Ishikawa (cell line): ENCODE measurements around the gene DMC1.

Experiments
- CEBPB ChIP-seq: IDR thresholded peaks from 2 replicates; pipeline ENCODE4 v1.6.1; 2012
- CREB1 ChIP-seq: IDR thresholded peaks from 2 replicates; pipeline ENCODE4 v1.6.1; 2012; ENCODE audit warnings: low read depth
- EGR1 ChIP-seq: IDR thresholded peaks from 2 replicates; pipeline ENCODE4 v1.6.1; 2012
- EP300 ChIP-seq: IDR thresholded peaks from 2 replicates; pipeline ENCODE4 v1.6.1; 2012; ENCODE audit warnings: borderline replicate concordance
- FOXM1 ChIP-seq: IDR thresholded peaks from 2 replicates; pipeline ENCODE4 v1.6.1; 2012; ENCODE audit warnings: low read depth, borderline replicate concordance
- NFIC ChIP-seq: IDR thresholded peaks from 2 replicates; pipeline ENCODE4 v1.6.1; 2012
- RAD21 ChIP-seq: IDR thresholded peaks from 2 replicates; pipeline ENCODE4 v1.6.1; 2012; ENCODE audit warnings: low read depth
- TAF1 ChIP-seq: IDR thresholded peaks from 2 replicates; pipeline ENCODE4 v1.6.1; 2012; ENCODE audit warnings: low read depth, mild to moderate bottlenecking
- TCF12 ChIP-seq: IDR thresholded peaks from 2 replicates; pipeline ENCODE4 v1.6.1; 2012; ENCODE audit warnings: low read depth
- TEAD4 ChIP-seq: IDR thresholded peaks from 2 replicates; pipeline ENCODE4 v1.6.1; 2012
- YY1 ChIP-seq: IDR thresholded peaks from 2 replicates; pipeline ENCODE4 v1.6.1; 2012; ENCODE audit warnings: low read depth
- ZBTB7A ChIP-seq: IDR thresholded peaks from 2 replicates; pipeline ENCODE4 v1.6.1; 2012; ENCODE audit warnings: low read depth
- TF ChIP-seq, protein P1 (sequence below): IDR thresholded peaks from 2 replicates; pipeline ENCODE4 v1.6.1; 2012
- TF ChIP-seq, protein P2 (sequence below): IDR thresholded peaks from 2 replicates; pipeline ENCODE4 v1.6.1; 2012; ENCODE audit warnings: low read depth, mild to moderate bottlenecking
- TF ChIP-seq, protein P3 (sequence below): IDR thresholded peaks from 2 replicates; pipeline ENCODE4 v1.6.1; 2012

Gene DMC1

DNA sequence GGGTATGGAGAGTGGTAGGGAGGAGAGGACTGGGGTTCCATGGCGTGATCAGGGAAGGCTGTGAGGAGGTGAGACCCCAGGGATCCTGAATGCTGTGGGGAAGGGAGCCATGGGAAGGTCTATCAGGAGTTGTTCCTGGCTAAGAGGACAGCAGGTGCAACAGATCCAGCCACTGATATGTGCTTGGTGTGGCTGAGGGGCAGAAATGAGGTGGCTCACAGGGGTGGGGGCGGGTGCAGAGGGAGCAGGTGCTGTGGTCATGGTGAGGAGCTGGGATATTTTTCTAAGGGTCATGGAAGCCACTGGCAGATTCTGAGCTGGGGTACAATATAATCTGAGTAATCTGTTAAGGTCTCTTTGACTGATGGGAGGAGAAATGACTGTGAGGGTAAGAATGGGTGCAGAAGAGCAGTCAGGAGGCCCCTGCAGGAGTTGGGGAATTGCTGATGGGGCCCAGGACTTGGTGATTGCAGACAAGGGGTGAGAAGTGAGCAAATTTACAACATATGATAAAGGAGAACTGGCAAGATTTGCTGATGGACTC, 31.3 kb upstream of the DMC1 start:
- TF ChIP-seq CEBPB, result no peak
- TF ChIP-seq TEAD4, result no peak
- TF ChIP-seq FOXM1, result no peak
- TF ChIP-seq, protein P1, sequence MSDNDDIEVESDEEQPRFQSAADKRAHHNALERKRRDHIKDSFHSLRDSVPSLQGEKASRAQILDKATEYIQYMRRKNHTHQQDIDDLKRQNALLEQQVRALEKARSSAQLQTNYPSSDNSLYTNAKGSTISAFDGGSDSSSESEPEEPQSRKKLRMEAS, result no peak
- no peak for TF ChIP-seq RAD21
- no peak for TF ChIP-seq TAF1
- TF ChIP-seq TCF12, result no peak
- TF ChIP-seq, protein P2, sequence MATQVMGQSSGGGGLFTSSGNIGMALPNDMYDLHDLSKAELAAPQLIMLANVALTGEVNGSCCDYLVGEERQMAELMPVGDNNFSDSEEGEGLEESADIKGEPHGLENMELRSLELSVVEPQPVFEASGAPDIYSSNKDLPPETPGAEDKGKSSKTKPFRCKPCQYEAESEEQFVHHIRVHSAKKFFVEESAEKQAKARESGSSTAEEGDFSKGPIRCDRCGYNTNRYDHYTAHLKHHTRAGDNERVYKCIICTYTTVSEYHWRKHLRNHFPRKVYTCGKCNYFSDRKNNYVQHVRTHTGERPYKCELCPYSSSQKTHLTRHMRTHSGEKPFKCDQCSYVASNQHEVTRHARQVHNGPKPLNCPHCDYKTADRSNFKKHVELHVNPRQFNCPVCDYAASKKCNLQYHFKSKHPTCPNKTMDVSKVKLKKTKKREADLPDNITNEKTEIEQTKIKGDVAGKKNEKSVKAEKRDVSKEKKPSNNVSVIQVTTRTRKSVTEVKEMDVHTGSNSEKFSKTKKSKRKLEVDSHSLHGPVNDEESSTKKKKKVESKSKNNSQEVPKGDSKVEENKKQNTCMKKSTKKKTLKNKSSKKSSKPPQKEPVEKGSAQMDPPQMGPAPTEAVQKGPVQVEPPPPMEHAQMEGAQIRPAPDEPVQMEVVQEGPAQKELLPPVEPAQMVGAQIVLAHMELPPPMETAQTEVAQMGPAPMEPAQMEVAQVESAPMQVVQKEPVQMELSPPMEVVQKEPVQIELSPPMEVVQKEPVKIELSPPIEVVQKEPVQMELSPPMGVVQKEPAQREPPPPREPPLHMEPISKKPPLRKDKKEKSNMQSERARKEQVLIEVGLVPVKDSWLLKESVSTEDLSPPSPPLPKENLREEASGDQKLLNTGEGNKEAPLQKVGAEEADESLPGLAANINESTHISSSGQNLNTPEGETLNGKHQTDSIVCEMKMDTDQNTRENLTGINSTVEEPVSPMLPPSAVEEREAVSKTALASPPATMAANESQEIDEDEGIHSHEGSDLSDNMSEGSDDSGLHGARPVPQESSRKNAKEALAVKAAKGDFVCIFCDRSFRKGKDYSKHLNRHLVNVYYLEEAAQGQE, result no peak
- TF ChIP-seq EP300, result no peak
- TF ChIP-seq YY1, result no peak

DNA sequence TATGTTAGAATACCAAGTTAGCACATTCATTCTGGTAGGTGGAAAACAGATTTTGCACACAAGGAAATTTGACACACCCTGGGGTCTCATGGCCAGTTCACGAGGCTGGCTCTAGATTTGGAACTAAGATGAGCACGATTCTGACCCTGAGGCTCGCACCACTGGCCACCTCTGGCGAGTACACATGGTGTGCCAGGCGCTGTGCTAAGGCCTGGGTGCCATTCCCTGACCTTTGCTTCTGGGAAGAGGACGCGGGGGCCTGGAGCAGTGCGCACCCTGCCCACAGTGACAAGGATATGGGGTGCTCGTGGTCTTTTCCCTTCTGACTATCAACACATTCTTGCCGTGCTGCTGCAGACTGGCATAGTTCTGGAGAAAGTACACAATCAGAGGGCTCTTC, 29.5 kb upstream of the DMC1 start:
- TF ChIP-seq CREB1, result no peak
- no peak for TF ChIP-seq CEBPB
- TF ChIP-seq, protein P2, result no peak
- TF ChIP-seq, protein P1, result no peak
- TF ChIP-seq, protein P3, sequence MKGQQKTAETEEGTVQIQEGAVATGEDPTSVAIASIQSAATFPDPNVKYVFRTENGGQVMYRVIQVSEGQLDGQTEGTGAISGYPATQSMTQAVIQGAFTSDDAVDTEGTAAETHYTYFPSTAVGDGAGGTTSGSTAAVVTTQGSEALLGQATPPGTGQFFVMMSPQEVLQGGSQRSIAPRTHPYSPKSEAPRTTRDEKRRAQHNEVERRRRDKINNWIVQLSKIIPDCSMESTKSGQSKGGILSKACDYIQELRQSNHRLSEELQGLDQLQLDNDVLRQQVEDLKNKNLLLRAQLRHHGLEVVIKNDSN, result no peak
- TF ChIP-seq YY1, result no peak
- no peak for TF ChIP-seq TCF12
- TF ChIP-seq ZBTB7A, result no peak
- no peak for TF ChIP-seq NFIC
- no peak for TF ChIP-seq TEAD4

DNA sequence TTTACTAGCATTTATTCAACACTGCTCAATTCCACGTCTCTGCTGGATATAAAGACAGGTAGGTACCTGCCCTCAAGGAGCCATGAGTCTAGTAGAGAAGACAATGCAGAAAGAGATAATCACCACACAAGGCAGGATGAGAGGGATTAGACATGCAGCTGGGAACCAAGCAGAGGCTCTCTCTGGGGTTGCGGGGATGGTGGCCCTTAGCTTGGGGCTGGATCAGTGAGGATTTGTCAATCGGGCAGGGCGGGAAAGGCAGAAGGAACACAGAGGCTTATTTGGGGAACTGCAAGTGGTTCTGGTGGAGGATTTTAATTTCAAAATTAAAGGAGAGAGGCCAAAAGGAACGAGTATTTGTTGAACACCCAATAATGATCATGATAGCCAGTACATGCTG, 8.5 kb upstream of the DMC1 start:
- TF ChIP-seq CREB1 (no peak), EP300 (no peak), TAF1 (no peak), EGR1 (no peak), TCF12 (no peak), FOXM1 (no peak), YY1 (no peak), TEAD4 (no peak), RAD21 (no peak)
- TF ChIP-seq, protein P3, result no peak
- TF ChIP-seq, protein P2, result no peak
- TF ChIP-seq, protein P1, result no peak

DNA sequence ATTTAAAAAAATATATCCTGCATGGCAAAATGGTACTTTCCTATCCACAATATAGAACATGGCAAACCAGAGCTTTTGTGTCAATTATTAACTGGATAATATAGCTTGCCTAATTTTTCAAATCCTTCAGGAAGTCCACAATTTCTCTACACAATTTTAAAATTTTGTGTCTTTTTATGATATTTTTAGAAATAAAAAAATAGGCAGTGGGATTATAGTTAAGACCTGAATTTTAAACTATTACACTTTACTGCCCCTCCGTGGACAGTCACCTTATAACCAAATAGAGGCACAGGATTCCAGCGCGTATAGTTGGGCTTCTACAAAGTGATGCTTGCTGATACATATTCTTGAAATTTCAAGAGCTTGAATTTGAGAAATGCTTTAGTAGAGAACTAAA, 2.1 kb upstream of the DMC1 start:
- peak; percentile 73 for TF ChIP-seq RAD21
- TF ChIP-seq, protein P3, result no peak
